Choroid plexus epithelial cell (primary cell): ENCODE results near the gene VILL.
"Not testable (repeated sequence)": the region's sequence is repeated elsewhere in the genome, so short reads cannot be mapped to it uniquely, and the experiment has no call there.

Source experiments
- DNase-seq: peaks from one replicate; pipeline ENCODE4 v3.0.0-alpha.2; 2010; ENCODE audit warnings: low read depth
- H3K4me3 ChIP-seq: 2 replicates; pipeline ENCODE4 v1.5.1; 2011; ENCODE audit warnings: low read depth, mild to moderate bottlenecking, control low read depth, low read length, moderate library complexity
- TF ChIP-seq, protein P1 (sequence below): conservative IDR thresholded peaks from 2 replicates; pipeline ENCODE4 v1.5.1; 2011; ENCODE audit warnings: low read depth, mild to moderate bottlenecking, control low read depth, inconsistent platforms, low read length, moderate library complexity

VILL gene

GRCh38 chr3:38046821-38047220, 56.2 kb downstream of the VILL start:
- DNase-seq: no peak
- TF ChIP-seq, protein P1, sequence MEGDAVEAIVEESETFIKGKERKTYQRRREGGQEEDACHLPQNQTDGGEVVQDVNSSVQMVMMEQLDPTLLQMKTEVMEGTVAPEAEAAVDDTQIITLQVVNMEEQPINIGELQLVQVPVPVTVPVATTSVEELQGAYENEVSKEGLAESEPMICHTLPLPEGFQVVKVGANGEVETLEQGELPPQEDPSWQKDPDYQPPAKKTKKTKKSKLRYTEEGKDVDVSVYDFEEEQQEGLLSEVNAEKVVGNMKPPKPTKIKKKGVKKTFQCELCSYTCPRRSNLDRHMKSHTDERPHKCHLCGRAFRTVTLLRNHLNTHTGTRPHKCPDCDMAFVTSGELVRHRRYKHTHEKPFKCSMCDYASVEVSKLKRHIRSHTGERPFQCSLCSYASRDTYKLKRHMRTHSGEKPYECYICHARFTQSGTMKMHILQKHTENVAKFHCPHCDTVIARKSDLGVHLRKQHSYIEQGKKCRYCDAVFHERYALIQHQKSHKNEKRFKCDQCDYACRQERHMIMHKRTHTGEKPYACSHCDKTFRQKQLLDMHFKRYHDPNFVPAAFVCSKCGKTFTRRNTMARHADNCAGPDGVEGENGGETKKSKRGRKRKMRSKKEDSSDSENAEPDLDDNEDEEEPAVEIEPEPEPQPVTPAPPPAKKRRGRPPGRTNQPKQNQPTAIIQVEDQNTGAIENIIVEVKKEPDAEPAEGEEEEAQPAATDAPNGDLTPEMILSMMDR: no peak
- no peak overlapping the region for H3K4me3 ChIP-seq

DNA sequence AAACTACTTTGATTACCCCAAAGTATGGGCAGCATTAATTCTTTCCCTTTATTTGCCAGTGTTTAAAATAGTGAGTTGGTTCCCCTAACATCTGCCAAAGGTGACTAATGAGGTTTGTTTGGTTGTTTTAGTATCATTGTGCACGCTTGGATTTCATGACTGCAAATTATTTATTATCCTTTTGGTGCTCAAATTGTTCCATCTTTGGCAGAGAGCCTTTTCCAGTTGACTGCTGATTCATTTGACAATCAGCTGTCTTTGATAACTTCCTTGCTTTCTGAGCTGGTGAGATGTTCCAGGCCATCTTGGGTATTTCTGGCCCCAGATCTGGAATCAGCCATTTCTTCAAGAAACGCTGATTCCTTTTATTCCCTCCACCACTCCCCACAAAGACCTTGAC, 57.3 kb downstream of the VILL start:
- no peak for DNase-seq
- TF ChIP-seq, protein P1: no peak
- H3K4me3 ChIP-seq: no peak overlapping the region

DNA sequence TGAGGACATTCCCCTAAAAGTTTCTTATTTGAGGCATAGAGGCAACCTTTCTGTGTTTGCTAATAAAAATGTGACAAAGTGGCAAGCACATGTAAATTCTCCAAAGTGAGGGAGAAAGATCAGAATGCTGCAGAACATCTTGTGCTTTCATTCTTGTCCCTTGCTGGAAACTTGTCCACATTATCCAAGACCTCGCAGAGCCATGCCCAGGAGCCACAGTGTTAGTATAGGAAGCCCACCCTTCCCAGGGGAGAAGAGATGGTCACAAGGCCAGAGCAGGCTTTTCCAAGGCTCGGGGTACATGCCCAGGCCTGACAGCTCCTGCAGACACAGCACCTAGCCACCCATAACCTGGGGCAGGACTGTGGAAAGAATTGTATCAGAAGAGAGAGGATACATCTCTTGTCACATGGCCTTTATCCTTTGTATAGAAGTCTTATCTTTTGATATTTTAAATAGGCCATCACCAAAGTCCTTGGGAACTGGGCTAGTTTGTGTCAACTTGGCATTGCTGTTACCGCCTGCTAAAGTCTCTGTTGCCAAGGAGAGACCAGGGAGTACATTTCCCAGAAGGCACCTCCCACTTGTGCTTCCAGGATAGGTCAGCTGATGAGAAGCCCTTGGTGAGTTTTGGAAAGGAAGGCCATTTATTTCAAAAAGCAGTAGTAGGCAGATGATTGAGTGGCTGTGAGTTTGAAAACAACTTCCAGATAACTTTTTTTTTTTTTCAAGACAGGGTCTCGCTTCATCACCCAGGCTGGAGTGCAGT, 59.0 kb downstream of the VILL start:
- no peak overlapping the region for H3K4me3 ChIP-seq
- DNase-seq: no peak
- TF ChIP-seq, protein P1: no peak

DNA sequence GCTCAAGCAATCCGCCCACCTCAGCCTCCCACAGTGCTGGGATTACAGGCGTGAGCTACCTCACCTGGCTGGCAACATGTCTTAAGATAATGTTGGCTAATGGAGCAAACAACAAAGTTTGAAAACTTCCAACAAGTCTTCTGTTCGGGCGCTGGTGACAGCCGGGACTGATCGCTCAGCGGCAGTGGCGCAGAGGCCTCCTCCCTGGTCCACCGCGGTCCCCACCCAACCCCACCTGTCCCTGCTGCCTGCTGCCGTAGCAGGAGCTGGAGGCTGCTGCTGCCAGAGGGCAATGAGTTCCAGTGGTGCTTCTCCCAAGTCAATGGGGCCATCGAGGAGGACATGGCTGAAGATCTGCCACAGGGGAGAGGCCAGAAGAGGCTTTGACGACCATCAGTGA, 60.5 kb downstream of the VILL start:
- no peak overlapping the region for H3K4me3 ChIP-seq
- no peak for DNase-seq
- TF ChIP-seq, protein P1: no peak

DNA sequence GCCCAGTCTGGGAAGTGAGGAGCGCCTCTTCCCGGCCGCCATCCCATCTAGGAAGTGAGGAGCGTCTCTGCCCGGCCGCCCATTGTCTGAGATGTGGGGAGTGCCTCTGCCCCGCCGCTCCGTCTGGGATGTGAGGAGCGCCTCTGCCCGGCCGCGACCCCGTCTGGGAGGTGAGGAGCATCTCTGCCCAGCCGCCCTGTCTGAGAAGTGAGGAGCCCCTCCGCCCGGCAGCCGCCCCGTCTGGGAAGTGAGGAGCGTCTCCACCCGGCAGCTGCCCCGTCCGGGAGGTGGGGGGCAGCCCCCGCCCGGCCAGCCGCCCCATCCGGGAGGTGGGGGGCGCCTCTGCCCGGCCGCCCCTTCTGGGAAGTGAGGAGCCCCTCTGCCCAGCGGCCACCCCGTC, 62.7 kb downstream of the VILL start:
- not testable (repeated sequence) for DNase-seq, H3K4me3 ChIP-seq

GRCh38 chr3:38053813-38054498, 63.4 kb downstream of the VILL start:
- not testable (repeated sequence) for H3K4me3 ChIP-seq
- DNase-seq: peak; percentile 57

DNA sequence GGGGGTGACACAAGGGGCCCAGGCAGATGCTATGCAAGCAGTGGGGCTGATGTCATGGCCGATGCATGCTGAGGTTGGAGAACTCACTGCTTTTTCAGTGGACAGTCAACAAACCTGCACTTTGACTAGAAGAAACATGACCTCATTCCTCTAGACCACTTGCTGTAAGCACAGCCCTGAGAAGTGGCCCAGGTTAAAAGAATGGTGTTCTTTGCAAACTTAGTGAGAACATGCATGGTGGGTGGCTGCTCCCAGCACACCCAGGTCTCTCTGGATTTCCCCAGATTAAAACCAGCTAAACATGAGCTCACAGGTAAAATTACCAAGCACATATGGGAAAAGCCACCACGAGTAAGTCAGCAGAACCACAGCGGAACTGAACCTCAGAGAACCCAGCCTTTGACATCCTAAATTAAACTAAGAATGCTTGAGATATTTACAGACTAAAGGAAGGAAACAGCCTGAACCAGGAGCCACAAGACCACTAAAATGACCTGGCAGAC, 64.0 kb downstream of the VILL start:
- DNase-seq: no peak
- TF ChIP-seq, protein P1: no peak
- no peak overlapping the region for H3K4me3 ChIP-seq
